ENCODE results near the gene FCER1G. TPM values are rescaled to one million over a fixed set of nuclear protein-coding genes. Genes with fewer than 3 reads are reported as not detected.

FCER1G gene
- total and polyA plus RNA-seq, 2 of the 8 experiments (the other 6 are each of a cell fraction or from before 2014, with no cell fraction given): 1.6 TPM; not detected in 1

GRCh38 chr1:161222175-161223019 is 7.3 kb downstream of the FCER1G start:
- CTCF ChIA-PET (ENCODE audit: partially characterized antibody): interaction anchor here (0.6 to 23.7 kb wide), 11 partner anchors 10 to 167 kb away, joined by 3 to 427 read pairs (median 5); partner anchors contain the start of genes ADAMTS4, NDUFS2, NR1I3 and PPOX
- Histone ChIP-seq H3K79me1 (ENCODE audit: low read depth, low read length) (no peaks in the 10 kb centered on the region), H2AFZ (ENCODE audit: low read length) (no peak overlapping the region), H3K27ac (ENCODE audit: low read depth, low read length) (no peak overlapping the region), H2BK15ac (ENCODE audit: low read length) (no peak overlapping the region), H2BK5ac (ENCODE audit: low read depth, low read length) (no peak overlapping the region), H4K20me1 (replicated peaks in 1 of 2; ENCODE audit: control insufficient read depth in 1 of 2, insufficient read depth in 2 of 2, low read length in 2 of 2) (no peaks in the 10 kb centered on the region), H3K79me2 (ENCODE audit: control insufficient read depth in 1 of 2, insufficient read depth in 2 of 2, low read length in 2 of 2) (no peaks in the 10 kb centered on the region), H3K14ac (ENCODE audit: insufficient read length) (no peak overlapping the region), H3K18ac (ENCODE audit: extremely low read depth, low read length) (no peak overlapping the region), H4K5ac (ENCODE audit: insufficient read length, low read depth, low read length) (no peak overlapping the region), H2AK5ac (ENCODE audit: low read depth, low read length) (no peak overlapping the region; the same call in 1 of the 2 replicates), H3K56ac (replicated peaks; ENCODE audit: insufficient read length, low read depth, low read length) (no peak overlapping the region), H3K4me3 (ENCODE audit: extremely low read depth in 1 of 4, insufficient read depth in 2 of 4, low read depth in 3 of 4, low read length in 4 of 4) (no peak overlapping the region), H4K8ac (ENCODE audit: extremely low read depth, insufficient read depth, low read length) (peak overlapping the region; percentile 57), H3K9ac (replicated peaks in 1 of 4; ENCODE audit: extremely low read depth in 1 of 4, low read depth in 3 of 4, low read length in 3 of 4) (no peak overlapping the region), H4K91ac (replicated peaks; ENCODE audit: insufficient read length, low read length) (no peak overlapping the region), H2BK120ac (replicated peaks; ENCODE audit: low read depth, low read length) (no peak overlapping the region), H3K23me2 (ENCODE audit: low read depth, low read length) (peaks cover 8% of the 10 kb centered on the region), H3K27me3 (replicated peaks in 1 of 4; ENCODE audit: control insufficient read depth in 3 of 4, extremely low read depth in 1 of 4, insufficient read depth in 3 of 4, low read length in 3 of 4) (0 out of 7 replicates have a peak, but pooled peaks cover 0 to 2% (median 0%) of the 10 kb centered on the region in 4 experiments), H3K9me3 (ENCODE audit: insufficient read depth in 2 of 2, low read depth in 1 of 2, low read length in 1 of 2) (no peaks in the 10 kb centered on the region), H3K4ac (replicated peaks; ENCODE audit: insufficient read length, low read depth, low read length) (no peak overlapping the region), H2BK12ac (ENCODE audit: low read depth, low read length) (no peak overlapping the region), H3K4me1 (replicated peaks in 1 of 4; ENCODE audit: control insufficient read depth in 3 of 4, insufficient read depth in 4 of 4, low read length in 3 of 4) (peaks cover 3 to 10% (median 5%) of the 10 kb centered on the region in 4 experiments), H3K23ac (ENCODE audit: insufficient read length) (no peak overlapping the region), H3K36me3 (ENCODE audit: control insufficient read depth in 2 of 4, insufficient read depth in 4 of 4, low read length in 3 of 4) (no peaks in the 10 kb centered on the region), H2BK20ac (ENCODE audit: low read length) (no peak overlapping the region), H3K4me2 (ENCODE audit: insufficient read depth in 1 of 2, low read depth in 2 of 2, low read length in 2 of 2) (no peak overlapping the region)
- POLR2A ChIA-PET (ENCODE audit: partially characterized antibody): interaction anchor here (0.9 to 9.9 kb wide), 6 partner anchors 9 to 150 kb away, joined by 3 to 82 read pairs (median 3); partner anchors contain the start of genes ADAMTS4 and NDUFS2
- 92% methylated on average over 6 of the region's 6 CpGs; no CpG with 5 or more reads in 1 of the 2 experiments for WGBS, 2 experiments (ENCODE audit: extremely low coverage in 1 of 2, insufficient coverage in 1 of 2, insufficient read length in 1 of 2, insufficient replicate concordance in 2 of 2, low coverage in 1 of 2, low lambda C conversion rate in 2 of 2, missing lambda C conversion rate in 1 of 2)
- FAIRE-seq: no peak
- DNase-seq (ENCODE audit: low read depth in 1 of 2, low spot score in 2 of 2): no peak
- TF ChIP-seq MAX (IDR thresholded peaks at IDR 0.05) (no peak), EZH2 (IDR thresholded peaks at IDR 0.05; ENCODE audit: low read depth, low read length, severe bottlenecking) (no peak), TBP (IDR thresholded peaks at IDR 0.05; ENCODE audit: low read depth, low read length) (no peak), SAP30 (IDR thresholded peaks at IDR 0.05; ENCODE audit: insufficient read depth, insufficient replicate concordance, low read length) (no peak), SIN3A (conservative IDR thresholded peaks at IDR 0.05 in 1 of 2, IDR thresholded peaks at IDR 0.05 in 1 of 2; ENCODE audit: low read depth in 1 of 2, low read length in 2 of 2) (no peak), MAFK (IDR thresholded peaks at IDR 0.05; ENCODE audit: low read depth, low read length) (no peak), SIRT6 (IDR thresholded peaks at IDR 0.05; ENCODE audit: low read length) (no peak)
- TF ChIP-seq, protein P1, sequence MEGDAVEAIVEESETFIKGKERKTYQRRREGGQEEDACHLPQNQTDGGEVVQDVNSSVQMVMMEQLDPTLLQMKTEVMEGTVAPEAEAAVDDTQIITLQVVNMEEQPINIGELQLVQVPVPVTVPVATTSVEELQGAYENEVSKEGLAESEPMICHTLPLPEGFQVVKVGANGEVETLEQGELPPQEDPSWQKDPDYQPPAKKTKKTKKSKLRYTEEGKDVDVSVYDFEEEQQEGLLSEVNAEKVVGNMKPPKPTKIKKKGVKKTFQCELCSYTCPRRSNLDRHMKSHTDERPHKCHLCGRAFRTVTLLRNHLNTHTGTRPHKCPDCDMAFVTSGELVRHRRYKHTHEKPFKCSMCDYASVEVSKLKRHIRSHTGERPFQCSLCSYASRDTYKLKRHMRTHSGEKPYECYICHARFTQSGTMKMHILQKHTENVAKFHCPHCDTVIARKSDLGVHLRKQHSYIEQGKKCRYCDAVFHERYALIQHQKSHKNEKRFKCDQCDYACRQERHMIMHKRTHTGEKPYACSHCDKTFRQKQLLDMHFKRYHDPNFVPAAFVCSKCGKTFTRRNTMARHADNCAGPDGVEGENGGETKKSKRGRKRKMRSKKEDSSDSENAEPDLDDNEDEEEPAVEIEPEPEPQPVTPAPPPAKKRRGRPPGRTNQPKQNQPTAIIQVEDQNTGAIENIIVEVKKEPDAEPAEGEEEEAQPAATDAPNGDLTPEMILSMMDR (IDR thresholded peaks at IDR 0.05; ENCODE audit: control extremely low read depth in 1 of 3, insufficient read depth in 1 of 3, low read depth in 1 of 3, low read length in 3 of 3): no peak
